Measurements from ENCODE around the gene MEGF11. TPM values are rescaled to one million over a fixed set of nuclear protein-coding genes. Genes with fewer than 3 reads are reported as not detected.

The MEGF11 gene
- total RNA-seq, 2 experiments from 2014 or later: not detected

DNA sequence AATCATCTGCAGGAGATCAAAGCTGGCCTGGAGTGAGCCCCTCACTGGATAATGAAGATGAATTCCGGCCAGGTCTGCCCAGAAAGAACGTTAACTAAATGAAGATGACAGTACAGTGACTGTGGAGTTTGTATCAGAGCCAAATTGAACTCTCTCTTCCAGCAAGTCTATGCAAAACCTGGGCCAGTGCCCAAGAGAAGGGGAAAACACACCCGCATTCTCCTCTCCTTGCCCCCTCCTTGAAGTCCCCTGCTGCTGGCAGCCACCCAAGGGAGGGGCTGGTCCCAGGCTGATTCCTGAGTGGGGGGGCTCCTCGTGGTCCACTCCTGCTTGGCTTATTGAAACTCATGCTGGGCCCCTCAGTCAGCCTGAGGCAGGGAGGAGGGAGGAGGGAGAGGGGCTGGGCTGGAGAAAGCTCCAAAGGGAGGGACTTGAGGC, 228.5 kb downstream of the MEGF11 start:
- CTCF ChIA-PET: no interaction called here
- ATAC-seq: no peak
- Mint-ChIP-seq H3K4me1 (ENCODE audit: low read depth) (no peaks in the 10 kb centered on the region), H3K27ac (no peak overlapping the region), H3K36me3 (ENCODE audit: low read depth) (no peaks in the 10 kb centered on the region), H3K9me3 (ENCODE audit: insufficient read depth) (no peaks in the 10 kb centered on the region), H3K27me3 (ENCODE audit: low read depth) (peaks cover 19% of the 10 kb centered on the region), H3K4me3 (no peak overlapping the region)
- POLR2A ChIA-PET: no interaction called here
- DNase-seq: no peak

DNA sequence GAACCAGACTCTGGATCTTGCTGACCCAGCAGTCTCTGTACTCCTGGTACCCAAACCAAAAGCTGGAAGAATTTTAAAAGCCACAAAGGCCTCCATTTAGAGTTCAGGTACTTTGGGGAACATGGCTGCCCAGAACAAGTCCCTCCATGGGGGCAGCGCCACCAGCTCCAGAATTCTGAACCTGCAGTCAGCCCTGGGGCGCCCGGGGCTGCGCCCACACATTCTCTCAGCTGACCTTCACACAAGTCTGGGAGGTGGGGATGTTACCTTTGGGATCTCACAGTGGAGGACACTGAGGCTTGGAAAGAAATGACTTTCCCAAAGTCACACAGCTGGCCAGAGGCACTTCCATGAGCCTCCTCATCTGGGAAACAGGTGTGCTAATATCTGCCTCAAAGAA, 229.4 kb downstream of the MEGF11 start:
- Mint-ChIP-seq H3K27me3 (ENCODE audit: low read depth) (peaks cover 17% of the 10 kb centered on the region), H3K9me3 (ENCODE audit: insufficient read depth) (no peaks in the 10 kb centered on the region), H3K27ac (no peak overlapping the region), H3K4me1 (ENCODE audit: low read depth) (no peaks in the 10 kb centered on the region), H3K4me3 (no peak overlapping the region), H3K36me3 (ENCODE audit: low read depth) (no peaks in the 10 kb centered on the region)
- ATAC-seq: no peak
- no peak for DNase-seq
- ChIA-PET CTCF (no interaction called here), POLR2A (no interaction called here)

DNA sequence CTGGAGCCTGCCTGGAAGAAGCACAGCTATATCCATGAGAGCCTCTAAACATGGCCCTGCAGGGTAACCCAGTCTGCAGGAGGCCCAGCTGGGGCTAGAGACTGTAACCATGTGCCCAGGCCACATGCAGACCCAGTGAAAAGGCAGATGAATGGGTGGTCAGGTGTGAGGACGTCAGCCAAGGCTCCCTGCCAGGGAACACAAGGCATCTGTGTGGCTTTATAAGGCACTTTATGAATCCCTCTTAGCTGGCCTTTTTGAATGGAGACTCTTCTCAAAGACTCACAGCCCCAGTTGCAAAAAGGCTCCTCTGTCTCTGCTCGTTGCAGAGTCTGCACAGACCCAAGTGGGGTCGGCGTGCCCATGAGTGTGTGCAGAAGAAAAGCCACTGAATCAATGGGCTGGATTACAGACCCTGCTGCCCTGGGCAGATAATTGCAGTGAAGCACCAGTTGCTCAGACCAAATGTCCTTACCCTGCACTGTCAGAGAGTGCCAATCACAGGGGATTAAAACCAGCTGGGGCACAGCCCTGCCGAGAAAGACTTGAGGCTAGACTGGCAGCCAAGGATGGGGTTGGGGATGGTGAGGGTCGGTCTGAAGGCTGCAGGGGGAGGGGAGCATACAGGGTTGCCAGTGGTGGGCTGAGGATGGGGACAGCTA, 230.1 kb downstream of the MEGF11 start:
- ChIA-PET POLR2A (interaction anchor here (0.6 kb wide), 1 partner anchor 89 kb away, joined by 3 read pairs; no protein-coding TSS in a partner anchor), CTCF (no interaction called here)
- ATAC-seq: no peak
- H3K4me1 Mint-ChIP-seq (ENCODE audit: low read depth): no peaks in the 10 kb centered on the region
- H3K36me3 Mint-ChIP-seq (ENCODE audit: low read depth): no peaks in the 10 kb centered on the region
- no peak overlapping the region for H3K4me3 Mint-ChIP-seq
- H3K27ac Mint-ChIP-seq: no peak overlapping the region
- DNase-seq: no peak
- H3K9me3 Mint-ChIP-seq (ENCODE audit: insufficient read depth): no peaks in the 10 kb centered on the region
- peaks cover 17% of the 10 kb centered on the region for H3K27me3 Mint-ChIP-seq (ENCODE audit: low read depth)

DNA sequence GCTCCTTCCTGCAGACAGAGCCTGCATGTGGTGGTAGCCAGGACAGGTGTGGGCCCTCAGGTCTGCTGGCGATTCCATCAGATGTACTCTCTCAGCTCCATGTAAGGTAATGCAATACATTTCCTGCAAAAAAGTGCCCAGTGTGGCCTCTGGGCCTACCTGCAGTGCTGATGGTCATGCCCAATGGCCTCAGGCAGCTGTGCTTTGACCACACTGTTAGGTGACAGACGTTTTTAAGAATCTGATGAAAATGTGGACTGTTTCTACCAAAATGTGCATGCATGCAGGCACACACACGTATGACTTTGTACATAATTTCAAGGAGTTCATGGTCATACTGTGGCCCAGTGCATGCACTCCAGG, 231.4 kb downstream of the MEGF11 start:
- ChIA-PET POLR2A (no interaction called here), CTCF (no interaction called here)
- no peaks in the 10 kb centered on the region for H3K9me3 Mint-ChIP-seq (ENCODE audit: insufficient read depth)
- no peak overlapping the region for H3K4me3 Mint-ChIP-seq
- peaks cover 14% of the 10 kb centered on the region for H3K27me3 Mint-ChIP-seq (ENCODE audit: low read depth)
- ATAC-seq: no peak
- no peak for DNase-seq
- no peaks in the 10 kb centered on the region for H3K4me1 Mint-ChIP-seq (ENCODE audit: low read depth)
- H3K36me3 Mint-ChIP-seq (ENCODE audit: low read depth): no peaks in the 10 kb centered on the region
- H3K27ac Mint-ChIP-seq: no peak overlapping the region

DNA sequence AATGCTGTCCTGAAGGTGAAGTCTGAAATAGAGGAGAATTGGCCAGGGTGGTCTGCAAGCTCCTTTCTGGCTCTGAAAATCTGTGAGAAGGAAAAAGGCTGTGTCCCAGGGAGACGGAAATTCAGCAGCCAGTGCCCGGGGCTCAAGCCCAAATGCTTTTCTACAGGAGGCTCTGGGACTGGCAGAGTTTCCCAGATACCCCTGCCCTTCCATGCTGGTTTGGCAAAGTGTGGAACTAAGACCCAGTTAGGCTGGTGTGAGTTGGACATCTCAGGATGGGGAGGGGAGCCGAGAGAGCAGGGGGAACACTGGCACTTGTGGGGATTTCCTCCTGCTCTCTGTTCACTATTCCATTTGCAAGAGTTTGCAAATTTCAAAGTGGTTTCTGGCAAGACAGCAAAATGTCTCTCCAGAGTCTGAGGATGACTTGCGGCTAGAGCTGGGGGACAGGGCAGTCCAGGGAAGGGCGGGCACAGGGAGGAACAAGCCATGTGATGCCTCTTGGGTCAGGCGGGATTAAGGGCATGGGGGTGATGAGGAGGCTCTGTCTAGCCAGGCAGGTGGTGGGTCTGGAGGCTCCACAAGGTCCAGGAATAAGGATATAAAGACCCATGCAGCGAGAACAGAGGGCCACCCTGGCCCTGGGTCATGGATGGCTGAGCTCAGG, 231.9 kb downstream of the MEGF11 start:
- no peaks in the 10 kb centered on the region for H3K9me3 Mint-ChIP-seq (ENCODE audit: insufficient read depth)

DNA sequence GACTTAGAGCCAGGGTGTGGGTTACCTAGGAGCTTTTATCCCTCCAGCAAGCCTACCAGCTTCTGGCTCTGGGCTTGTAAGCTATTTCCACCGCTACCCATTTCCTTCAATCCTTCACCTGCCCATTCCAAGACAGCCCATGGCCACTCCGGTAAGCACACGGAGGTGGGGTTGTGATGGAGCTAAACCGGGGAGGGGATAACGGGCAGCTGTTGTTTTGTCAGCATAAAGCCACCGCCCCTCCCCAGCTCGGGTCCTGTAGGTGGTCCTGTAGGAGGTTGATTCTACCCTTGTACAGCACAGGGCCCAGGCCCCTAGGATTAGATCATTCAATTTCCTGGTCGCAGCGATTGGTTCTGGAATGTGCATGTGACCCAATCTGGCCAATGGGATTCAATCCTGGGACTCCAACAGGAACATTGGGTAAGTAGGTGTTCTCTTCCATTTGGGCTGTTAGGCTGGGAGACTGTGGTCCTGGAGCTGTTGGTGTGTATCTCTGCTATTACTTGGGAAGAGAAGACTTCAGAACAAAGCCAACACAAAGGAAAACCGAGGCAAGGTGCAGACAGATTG, 233.6 kb downstream of the MEGF11 start:
- peaks cover 4% of the 10 kb centered on the region for H3K27me3 Mint-ChIP-seq (ENCODE audit: low read depth)
- no peaks in the 10 kb centered on the region for H3K4me1 Mint-ChIP-seq (ENCODE audit: low read depth)
- no peaks in the 10 kb centered on the region for H3K36me3 Mint-ChIP-seq (ENCODE audit: low read depth)
- H3K27ac Mint-ChIP-seq: no peak overlapping the region
- ATAC-seq (no peak), DNase-seq (no peak)
- ChIA-PET CTCF (no interaction called here), POLR2A (no interaction called here)
- no peak overlapping the region for H3K4me3 Mint-ChIP-seq
- H3K9me3 Mint-ChIP-seq (ENCODE audit: insufficient read depth): no peaks in the 10 kb centered on the region

More for the DNA sequence above, 231.9 kb downstream of the MEGF11 start:
- POLR2A ChIA-PET: no interaction called here
- H3K27me3 Mint-ChIP-seq (ENCODE audit: low read depth): peaks cover 14% of the 10 kb centered on the region
- CTCF ChIA-PET: no interaction called here
- H3K27ac Mint-ChIP-seq: no peak overlapping the region
- H3K36me3 Mint-ChIP-seq (ENCODE audit: low read depth): no peaks in the 10 kb centered on the region
- no peak overlapping the region for H3K4me3 Mint-ChIP-seq
- H3K4me1 Mint-ChIP-seq (ENCODE audit: low read depth): no peaks in the 10 kb centered on the region
- ATAC-seq: no peak
- no peak for DNase-seq

DNA sequence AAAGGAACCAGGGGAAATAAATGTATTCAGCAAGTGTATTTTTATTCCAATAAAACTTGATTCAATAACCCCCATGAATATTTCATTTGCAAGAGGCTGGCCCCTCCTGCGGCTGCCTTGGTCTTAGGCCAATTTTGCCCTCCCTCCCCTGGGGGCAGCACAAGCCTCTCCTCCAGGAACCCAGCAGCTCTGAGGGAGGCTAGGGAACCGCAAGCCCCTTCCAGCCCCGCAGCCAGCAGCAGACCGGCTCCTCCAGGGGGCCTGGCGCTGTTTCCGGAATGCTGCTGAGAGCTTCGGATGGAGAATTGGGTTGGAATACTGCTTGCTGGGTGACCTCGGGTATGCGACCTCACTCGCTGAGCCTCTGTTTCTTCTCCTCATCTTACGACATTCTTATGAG, 234.2 kb downstream of the MEGF11 start:
- Mint-ChIP-seq H3K9me3 (ENCODE audit: insufficient read depth) (no peaks in the 10 kb centered on the region), H3K4me3 (no peak overlapping the region), H3K36me3 (ENCODE audit: low read depth) (no peaks in the 10 kb centered on the region), H3K27me3 (ENCODE audit: low read depth) (no peaks in the 10 kb centered on the region), H3K4me1 (ENCODE audit: low read depth) (no peaks in the 10 kb centered on the region), H3K27ac (no peak overlapping the region)
- CTCF ChIA-PET: no interaction called here
- POLR2A ChIA-PET: no interaction called here
- ATAC-seq (no peak), DNase-seq (no peak)

DNA sequence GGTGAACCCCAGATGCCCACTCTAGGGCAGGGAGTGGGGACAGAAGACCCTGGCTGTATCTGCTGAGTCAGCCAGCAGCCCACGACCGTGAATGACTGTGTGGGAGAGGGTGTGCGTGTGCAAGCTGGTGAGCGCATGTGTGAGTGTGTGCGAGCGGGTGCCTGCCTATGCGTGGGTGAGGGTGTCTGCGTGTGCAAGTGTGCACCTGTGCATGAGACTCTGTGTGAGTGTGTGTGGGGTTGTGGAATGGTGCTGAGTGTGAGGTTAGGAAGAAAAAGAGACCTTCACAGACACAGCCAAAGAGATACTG, 235.1 kb downstream of the MEGF11 start:
- Mint-ChIP-seq H3K4me1 (ENCODE audit: low read depth) (no peaks in the 10 kb centered on the region), H3K27ac (no peak overlapping the region), H3K9me3 (ENCODE audit: insufficient read depth) (no peaks in the 10 kb centered on the region), H3K4me3 (no peak overlapping the region), H3K36me3 (ENCODE audit: low read depth) (no peaks in the 10 kb centered on the region), H3K27me3 (ENCODE audit: low read depth) (no peaks in the 10 kb centered on the region)
- DNase-seq: no peak
- ATAC-seq: no peak
- ChIA-PET POLR2A (interaction anchor here (0.6 kb wide), 1 partner anchor 57 kb away, joined by 3 read pairs; no protein-coding TSS in a partner anchor), CTCF (no interaction called here)

DNA sequence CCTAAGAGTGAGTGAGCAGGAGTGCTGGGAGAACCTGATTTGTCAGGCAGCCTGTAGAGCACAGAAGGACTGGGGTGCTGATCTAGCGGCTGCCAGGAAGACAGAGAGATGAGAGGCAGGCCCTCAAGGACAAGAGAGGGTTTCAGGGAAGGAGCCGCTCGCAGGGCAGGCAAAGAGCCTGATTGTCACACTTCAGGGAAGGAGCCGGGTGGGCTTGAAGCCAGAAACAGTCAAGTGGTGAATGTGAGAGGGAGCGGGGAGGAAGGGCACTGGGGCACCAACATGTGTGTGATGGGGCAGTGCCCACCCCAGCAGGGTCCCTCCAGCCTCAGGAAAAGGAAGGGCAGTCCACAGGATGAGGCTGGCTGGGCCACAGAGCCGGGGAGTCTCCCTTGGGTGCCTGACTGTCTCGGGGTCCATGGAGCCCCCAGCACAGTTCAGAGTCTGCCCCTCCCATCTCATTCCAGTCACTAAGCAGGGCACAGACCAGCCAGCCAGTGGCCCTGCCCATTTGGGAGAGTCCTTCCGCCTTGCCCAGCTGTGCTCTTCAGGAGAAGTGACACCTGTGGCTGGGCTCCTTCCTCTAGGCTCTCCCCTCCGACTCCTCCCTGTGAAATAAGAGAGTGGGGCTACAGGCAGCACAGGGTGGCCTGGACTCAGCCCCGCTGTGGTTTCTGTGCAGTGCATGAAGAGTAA, 235.6 kb downstream of the MEGF11 start:
- no peaks in the 10 kb centered on the region for H3K27me3 Mint-ChIP-seq (ENCODE audit: low read depth)
- no peak overlapping the region for H3K4me3 Mint-ChIP-seq
- ChIA-PET POLR2A (no interaction called here), CTCF (no interaction called here)
- no peaks in the 10 kb centered on the region for H3K36me3 Mint-ChIP-seq (ENCODE audit: low read depth)
- DNase-seq (no peak), ATAC-seq (no peak)
- H3K27ac Mint-ChIP-seq: no peak overlapping the region
- H3K9me3 Mint-ChIP-seq (ENCODE audit: insufficient read depth): no peaks in the 10 kb centered on the region
- H3K4me1 Mint-ChIP-seq (ENCODE audit: low read depth): no peaks in the 10 kb centered on the region

DNA sequence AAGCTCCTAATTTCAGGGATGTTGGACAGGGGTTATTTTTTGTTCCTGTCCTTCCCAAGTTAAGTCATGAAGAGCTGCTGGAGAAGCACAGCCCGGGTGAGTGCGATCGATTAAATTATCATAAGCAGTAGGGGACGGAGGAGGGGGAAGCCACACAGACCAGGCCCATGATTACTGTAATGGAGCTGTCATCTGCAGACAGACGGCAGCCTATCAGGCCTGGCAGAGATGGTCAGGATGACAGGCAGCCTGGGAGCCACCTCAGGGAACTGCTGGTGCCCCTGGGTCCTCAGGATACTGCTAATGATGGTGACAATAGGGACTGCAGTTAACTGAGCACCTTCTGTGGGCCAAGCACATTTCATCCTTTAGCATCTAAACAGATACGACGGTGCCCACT, 236.6 kb downstream of the MEGF11 start:
- CTCF ChIA-PET: no interaction called here
- H3K27me3 Mint-ChIP-seq (ENCODE audit: low read depth): no peaks in the 10 kb centered on the region
- H3K36me3 Mint-ChIP-seq (ENCODE audit: low read depth): no peaks in the 10 kb centered on the region
- POLR2A ChIA-PET: interaction anchor here (0.5 kb wide), 1 partner anchor 19 kb away, joined by 3 read pairs; no protein-coding TSS in a partner anchor
- no peak for DNase-seq
- H3K9me3 Mint-ChIP-seq (ENCODE audit: insufficient read depth): no peaks in the 10 kb centered on the region
- H3K4me1 Mint-ChIP-seq (ENCODE audit: low read depth): no peaks in the 10 kb centered on the region
- no peak overlapping the region for H3K4me3 Mint-ChIP-seq
- ATAC-seq: no peak
- no peak overlapping the region for H3K27ac Mint-ChIP-seq

DNA sequence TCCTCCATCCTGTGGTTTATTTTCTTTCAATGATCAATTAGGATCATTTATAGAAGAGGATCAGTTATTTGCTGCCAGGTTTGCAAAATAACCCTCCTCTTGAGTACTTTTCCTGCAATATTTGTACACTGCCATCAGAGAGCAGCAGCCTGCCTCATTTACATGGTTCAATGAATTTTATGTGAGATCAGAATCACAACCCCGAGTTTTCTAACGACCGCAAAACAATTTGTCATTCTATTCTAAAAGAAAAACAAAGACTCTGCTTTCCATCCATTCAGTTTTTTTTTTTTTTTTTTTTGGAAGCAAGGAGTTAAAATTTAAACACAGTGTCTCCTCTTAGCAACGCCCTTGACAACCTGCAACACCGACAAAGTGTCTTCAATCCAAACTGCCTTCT, 237.4 kb downstream of the MEGF11 start:
- no peaks in the 10 kb centered on the region for H3K27me3 Mint-ChIP-seq (ENCODE audit: low read depth)
- ATAC-seq (no peak), DNase-seq (no peak)
- H3K4me1 Mint-ChIP-seq (ENCODE audit: low read depth): no peaks in the 10 kb centered on the region
- ChIA-PET POLR2A (no interaction called here), CTCF (no interaction called here)
- H3K4me3 Mint-ChIP-seq: no peak overlapping the region
- H3K9me3 Mint-ChIP-seq (ENCODE audit: insufficient read depth): no peaks in the 10 kb centered on the region
- H3K27ac Mint-ChIP-seq: no peak overlapping the region
- H3K36me3 Mint-ChIP-seq (ENCODE audit: low read depth): no peaks in the 10 kb centered on the region

DNA sequence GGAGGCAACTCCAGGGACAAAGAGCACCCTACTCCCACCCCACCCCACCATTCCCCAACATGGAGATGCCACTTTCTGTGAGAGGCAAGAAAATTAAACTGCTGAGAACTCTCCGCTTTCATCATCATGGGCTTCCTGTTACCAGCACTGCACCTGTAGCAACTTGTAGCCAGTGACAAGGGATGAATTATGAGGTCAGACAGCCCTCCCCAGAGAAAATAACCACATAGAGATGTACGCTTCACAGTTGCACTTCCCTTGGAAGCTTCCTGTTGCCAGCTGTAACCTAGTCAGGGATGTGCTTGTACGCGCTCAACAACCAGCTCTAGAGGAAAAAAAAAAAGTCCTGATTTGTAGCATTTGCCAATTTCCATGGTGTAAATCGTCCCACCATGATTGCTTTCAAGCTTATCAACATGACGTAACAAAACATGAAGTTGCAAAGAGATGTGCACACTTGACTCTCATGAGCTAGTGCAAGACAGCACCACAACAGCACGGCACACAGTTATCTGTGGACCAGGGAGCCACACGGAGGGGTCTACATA, 238.8 kb downstream of the MEGF11 start:
- ATAC-seq: no peak
- CTCF ChIA-PET: no interaction called here

More for the DNA sequence above, 238.8 kb downstream of the MEGF11 start:
- no peak for DNase-seq
- Mint-ChIP-seq H3K9me3 (ENCODE audit: insufficient read depth) (no peaks in the 10 kb centered on the region), H3K27me3 (ENCODE audit: low read depth) (no peaks in the 10 kb centered on the region), H3K36me3 (ENCODE audit: low read depth) (no peaks in the 10 kb centered on the region), H3K4me1 (ENCODE audit: low read depth) (no peaks in the 10 kb centered on the region), H3K27ac (no peak overlapping the region), H3K4me3 (no peak overlapping the region)
- POLR2A ChIA-PET: no interaction called here

Data from activated CD8-positive, alpha-beta T cell treated with anti-CD3 and anti-CD28 coated beads, Interleukin-2, amount 10 ng/mL, durations not matched to agents 7 days and 5 days (primary cell).